ENCODE measurements around the gene PDPN. TPM values are rescaled to one million over a fixed set of nuclear protein-coding genes. Genes with fewer than 3 reads are reported as not detected.

The PDPN gene
- total RNA-seq, 1 donor from 2014 or later, result 59.2 TPM

- no peaks in the 10 kb centered on the region for H3K4me1 Mint-ChIP-seq (ENCODE audit: low read depth, unreplicated experiment)
- no peaks in the 10 kb centered on the region for H3K79me2 ChIP-seq (ENCODE audit: insufficient read depth, low read length)
- peaks cover 4% of the 10 kb centered on the region for H3K9me3 Mint-ChIP-seq (ENCODE audit: unreplicated experiment)
- H3K27ac ChIP-seq (ENCODE audit: low read depth, low read length), result no peak overlapping the region
- no peak overlapping the region for H2AFZ ChIP-seq (ENCODE audit: low read depth, low read length)
- TF ChIP-seq, protein P1, sequence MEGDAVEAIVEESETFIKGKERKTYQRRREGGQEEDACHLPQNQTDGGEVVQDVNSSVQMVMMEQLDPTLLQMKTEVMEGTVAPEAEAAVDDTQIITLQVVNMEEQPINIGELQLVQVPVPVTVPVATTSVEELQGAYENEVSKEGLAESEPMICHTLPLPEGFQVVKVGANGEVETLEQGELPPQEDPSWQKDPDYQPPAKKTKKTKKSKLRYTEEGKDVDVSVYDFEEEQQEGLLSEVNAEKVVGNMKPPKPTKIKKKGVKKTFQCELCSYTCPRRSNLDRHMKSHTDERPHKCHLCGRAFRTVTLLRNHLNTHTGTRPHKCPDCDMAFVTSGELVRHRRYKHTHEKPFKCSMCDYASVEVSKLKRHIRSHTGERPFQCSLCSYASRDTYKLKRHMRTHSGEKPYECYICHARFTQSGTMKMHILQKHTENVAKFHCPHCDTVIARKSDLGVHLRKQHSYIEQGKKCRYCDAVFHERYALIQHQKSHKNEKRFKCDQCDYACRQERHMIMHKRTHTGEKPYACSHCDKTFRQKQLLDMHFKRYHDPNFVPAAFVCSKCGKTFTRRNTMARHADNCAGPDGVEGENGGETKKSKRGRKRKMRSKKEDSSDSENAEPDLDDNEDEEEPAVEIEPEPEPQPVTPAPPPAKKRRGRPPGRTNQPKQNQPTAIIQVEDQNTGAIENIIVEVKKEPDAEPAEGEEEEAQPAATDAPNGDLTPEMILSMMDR (IDR thresholded peaks at IDR 0.05; ENCODE audit: insufficient read depth, low read depth, low read length), result no peak
- no peak overlapping the region for H3K4me2 ChIP-seq (ENCODE audit: low read length)
- DNase-seq (ENCODE audit: low read depth) (no peak), FAIRE-seq (no peak)
- H3K27me3 Mint-ChIP-seq (ENCODE audit: low read depth, unreplicated experiment), result peaks cover 3% of the 10 kb centered on the region
- no peak overlapping the region for H3K4me3 ChIP-seq (ENCODE audit: insufficient read depth, low read depth, low read length)
- no peak overlapping the region for H3K9ac ChIP-seq (ENCODE audit: low read length)
- H3K27ac Mint-ChIP-seq (ENCODE audit: unreplicated experiment), result no peak overlapping the region
- H3K36me3 ChIP-seq (ENCODE audit: insufficient read depth, low read length), result no peaks in the 10 kb centered on the region
- H3K9me3 ChIP-seq (ENCODE audit: insufficient read depth, low read depth, low read length), result no peaks in the 10 kb centered on the region
- H3K36me3 Mint-ChIP-seq (ENCODE audit: low read depth, unreplicated experiment), result peaks cover 19% of the 10 kb centered on the region
- H4K20me1 ChIP-seq (ENCODE audit: insufficient read depth, low read length), result no peaks in the 10 kb centered on the region
- no peaks in the 10 kb centered on the region for H3K27me3 ChIP-seq (ENCODE audit: insufficient read depth, low read length)
- no peak overlapping the region for H3K4me3 Mint-ChIP-seq (ENCODE audit: unreplicated experiment)
- H3K4me1 ChIP-seq (ENCODE audit: insufficient read depth, low read length), result no peaks in the 10 kb centered on the region
Observed at GRCh38 chr1:13618483-13618882, 34.9 kb downstream of the PDPN start.

- FAIRE-seq, result no peak
Observed at GRCh38 chr1:13619909-13620308, 36.3 kb downstream of the PDPN start.

GRCh38 chr1:13620825-13621224 lies 37.2 kb downstream of the PDPN start:
- H4K20me1 ChIP-seq (ENCODE audit: insufficient read depth, low read length), result no peaks in the 10 kb centered on the region
- no peak for FAIRE-seq
- Mint-ChIP-seq H3K27me3 (ENCODE audit: low read depth, unreplicated experiment) (peaks cover 5% of the 10 kb centered on the region), H3K9me3 (ENCODE audit: unreplicated experiment) (peaks cover 4% of the 10 kb centered on the region), H3K4me1 (ENCODE audit: low read depth, unreplicated experiment) (no peaks in the 10 kb centered on the region), H3K4me3 (ENCODE audit: unreplicated experiment) (no peak overlapping the region), H3K27ac (ENCODE audit: unreplicated experiment) (no peak overlapping the region), H3K36me3 (ENCODE audit: low read depth, unreplicated experiment) (peaks cover 8% of the 10 kb centered on the region)
- no peaks in the 10 kb centered on the region for H3K4me1 ChIP-seq (ENCODE audit: insufficient read depth, low read length)
- H3K27ac ChIP-seq (ENCODE audit: low read depth, low read length), result no peak overlapping the region
- no peak overlapping the region for H3K4me3 ChIP-seq (ENCODE audit: insufficient read depth, low read depth, low read length)
- no peak overlapping the region for H3K4me2 ChIP-seq (ENCODE audit: low read length)
- H3K36me3 ChIP-seq (ENCODE audit: insufficient read depth, low read length), result no peaks in the 10 kb centered on the region
- no peak overlapping the region for H3K9ac ChIP-seq (ENCODE audit: low read length)
- H3K79me2 ChIP-seq (ENCODE audit: insufficient read depth, low read length), result no peaks in the 10 kb centered on the region
- DNase-seq (ENCODE audit: low read depth), result no peak
- no peaks in the 10 kb centered on the region for H3K9me3 ChIP-seq (ENCODE audit: insufficient read depth, low read depth, low read length)
- H3K27me3 ChIP-seq (ENCODE audit: insufficient read depth, low read length), result no peaks in the 10 kb centered on the region
- no peak overlapping the region for H2AFZ ChIP-seq (ENCODE audit: low read depth, low read length)
- TF ChIP-seq, protein P1 (IDR thresholded peaks at IDR 0.05; ENCODE audit: insufficient read depth, low read depth, low read length), result no peak
- no peak for TF ChIP-seq EZH2 (IDR thresholded peaks at IDR 0.05; ENCODE audit: insufficient read depth, low read length)

More at GRCh38 chr1:13619909-13620308, 36.3 kb downstream of the PDPN start:
- H3K79me2 ChIP-seq (ENCODE audit: insufficient read depth, low read length), result no peaks in the 10 kb centered on the region
- no peaks in the 10 kb centered on the region for H3K4me1 ChIP-seq (ENCODE audit: insufficient read depth, low read length)
- H3K4me1 Mint-ChIP-seq (ENCODE audit: low read depth, unreplicated experiment), result no peaks in the 10 kb centered on the region
- no peak overlapping the region for H3K27ac ChIP-seq (ENCODE audit: low read depth, low read length)
- no peaks in the 10 kb centered on the region for H4K20me1 ChIP-seq (ENCODE audit: insufficient read depth, low read length)
- H3K9ac ChIP-seq (ENCODE audit: low read length), result no peak overlapping the region
- H3K36me3 ChIP-seq (ENCODE audit: insufficient read depth, low read length), result no peaks in the 10 kb centered on the region
- no peak overlapping the region for H3K27ac Mint-ChIP-seq (ENCODE audit: unreplicated experiment)
- H3K27me3 ChIP-seq (ENCODE audit: insufficient read depth, low read length), result no peaks in the 10 kb centered on the region
- no peak overlapping the region for H3K4me3 ChIP-seq (ENCODE audit: insufficient read depth, low read depth, low read length)
- peaks cover 13% of the 10 kb centered on the region for H3K36me3 Mint-ChIP-seq (ENCODE audit: low read depth, unreplicated experiment)
- H3K4me2 ChIP-seq (ENCODE audit: low read length), result no peak overlapping the region
- TF ChIP-seq EZH2 (IDR thresholded peaks at IDR 0.05; ENCODE audit: insufficient read depth, low read length), result no peak
- TF ChIP-seq, protein P1 (IDR thresholded peaks at IDR 0.05; ENCODE audit: insufficient read depth, low read depth, low read length), result no peak
- no peak for DNase-seq (ENCODE audit: low read depth)
- no peaks in the 10 kb centered on the region for H3K9me3 ChIP-seq (ENCODE audit: insufficient read depth, low read depth, low read length)
- peaks cover 5% of the 10 kb centered on the region for H3K27me3 Mint-ChIP-seq (ENCODE audit: low read depth, unreplicated experiment)
- H3K4me3 Mint-ChIP-seq (ENCODE audit: unreplicated experiment), result no peak overlapping the region
- no peak overlapping the region for H2AFZ ChIP-seq (ENCODE audit: low read depth, low read length)
- peaks cover 4% of the 10 kb centered on the region for H3K9me3 Mint-ChIP-seq (ENCODE audit: unreplicated experiment)
